Measurements from ENCODE around the gene RHBDD1. TPM values are rescaled to one million over a fixed set of nuclear protein-coding genes. Genes with fewer than 3 reads are reported as not detected.

RHBDD1 gene
- total and polyA plus RNA-seq, 2 donors from 2014 or later: 8.3 to 49.9 TPM

- Histone ChIP-seq H3K27ac (ENCODE audit: low read depth in 2 of 2, low read length in 2 of 2) (no peak overlapping the region), H3K9ac (ENCODE audit: low read length in 3 of 3) (no peak overlapping the region), H3K4me1 (ENCODE audit: control insufficient read depth in 2 of 3, insufficient read depth in 2 of 3, low read depth in 1 of 3, low read length in 3 of 3) (no peaks in the 10 kb centered on the region), H3K4me3 (ENCODE audit: low read length in 3 of 3) (no peak overlapping the region), H3K27me3 (ENCODE audit: control insufficient read depth, insufficient read depth, low read length) (no peaks in the 10 kb centered on the region), H3K36me3 (ENCODE audit: control insufficient read depth in 2 of 3, insufficient read depth in 3 of 3, low read length in 3 of 3) (peaks cover 0 to 8% (median 0%) of the 10 kb centered on the region in 3 donors), H3K9me3 (ENCODE audit: control insufficient read depth in 2 of 3, insufficient read depth in 1 of 3, low read length in 3 of 3) (no peaks in the 10 kb centered on the region)
- DNase-seq (no peak), FAIRE-seq (no peak)
- TF ChIP-seq CTCF (IDR thresholded peaks at IDR 0.05; ENCODE audit: borderline replicate concordance, extremely low read depth, insufficient read depth): no peak
- intact Hi-C loops (cut with DNase I): no loop called here
Observed at GRCh38 chr2:226873051-226873620, 37.3 kb downstream of the RHBDD1 start.

- Histone ChIP-seq H3K9ac (ENCODE audit: low read length in 3 of 3) (no peak overlapping the region), H3K36me3 (ENCODE audit: control insufficient read depth in 2 of 3, insufficient read depth in 3 of 3, low read length in 3 of 3) (peaks cover 0 to 8% (median 0%) of the 10 kb centered on the region in 3 donors), H3K4me1 (ENCODE audit: control insufficient read depth in 2 of 3, insufficient read depth in 2 of 3, low read depth in 1 of 3, low read length in 3 of 3) (no peaks in the 10 kb centered on the region), H3K9me3 (ENCODE audit: control insufficient read depth in 2 of 3, insufficient read depth in 1 of 3, low read length in 3 of 3) (no peaks in the 10 kb centered on the region), H3K27ac (ENCODE audit: low read depth in 2 of 2, low read length in 2 of 2) (no peak overlapping the region), H3K4me3 (ENCODE audit: low read length in 3 of 3) (no peak overlapping the region), H3K27me3 (ENCODE audit: control insufficient read depth, insufficient read depth, low read length) (no peaks in the 10 kb centered on the region)
- no peak for TF ChIP-seq CTCF (IDR thresholded peaks at IDR 0.05; ENCODE audit: borderline replicate concordance, extremely low read depth, insufficient read depth)
- no peak for FAIRE-seq
- intact Hi-C loops (cut with DNase I): no loop called here
- no peak for DNase-seq
Observed at GRCh38 chr2:226873826-226874225, 38.0 kb downstream of the RHBDD1 start.

- no peak for FAIRE-seq
- TF ChIP-seq CTCF (IDR thresholded peaks at IDR 0.05; ENCODE audit: borderline replicate concordance, extremely low read depth, insufficient read depth): no peak
- Histone ChIP-seq H3K9ac (ENCODE audit: low read length in 3 of 3) (no peak overlapping the region), H3K4me3 (ENCODE audit: low read length in 3 of 3) (no peak overlapping the region), H3K27ac (ENCODE audit: low read depth in 2 of 2, low read length in 2 of 2) (no peak overlapping the region), H3K9me3 (ENCODE audit: control insufficient read depth in 2 of 3, insufficient read depth in 1 of 3, low read length in 3 of 3) (no peaks in the 10 kb centered on the region), H3K27me3 (ENCODE audit: control insufficient read depth, insufficient read depth, low read length) (no peaks in the 10 kb centered on the region), H3K36me3 (ENCODE audit: control insufficient read depth in 2 of 3, insufficient read depth in 3 of 3, low read length in 3 of 3) (peaks cover 0 to 8% (median 0%) of the 10 kb centered on the region in 3 donors), H3K4me1 (ENCODE audit: control insufficient read depth in 2 of 3, insufficient read depth in 2 of 3, low read depth in 1 of 3, low read length in 3 of 3) (no peaks in the 10 kb centered on the region)
- no peak for DNase-seq
- intact Hi-C loops (cut with DNase I): no loop called here
Observed at GRCh38 chr2:226874749-226875148, 38.9 kb downstream of the RHBDD1 start.

Data from kidney (tissue), 14 donors.